Astrocyte (in vitro differentiated cells and primary cell): ENCODE measurements around the gene PRKCB.
"Not testable (repeated sequence)": the region's sequence is repeated elsewhere in the genome, so short reads cannot be mapped to it uniquely, and the experiment has no call there.

Source experiments
- EZH2 ChIP-seq: IDR thresholded peaks from 2 replicates; pipeline ENCODE4 v1.6.1; 2012; ENCODE audit warnings: mild to moderate bottlenecking, low read length, inconsistent platforms; ENCODE audit not compliant: insufficient read depth
- TF ChIP-seq, protein P1 (sequence below): IDR thresholded peaks from 2 replicates; pipeline ENCODE4 v1.5.1; 2011; ENCODE audit warnings: low read depth, mild to moderate bottlenecking, inconsistent platforms, low read length, moderate library complexity; ENCODE audit not compliant: insufficient read depth

DNA sequence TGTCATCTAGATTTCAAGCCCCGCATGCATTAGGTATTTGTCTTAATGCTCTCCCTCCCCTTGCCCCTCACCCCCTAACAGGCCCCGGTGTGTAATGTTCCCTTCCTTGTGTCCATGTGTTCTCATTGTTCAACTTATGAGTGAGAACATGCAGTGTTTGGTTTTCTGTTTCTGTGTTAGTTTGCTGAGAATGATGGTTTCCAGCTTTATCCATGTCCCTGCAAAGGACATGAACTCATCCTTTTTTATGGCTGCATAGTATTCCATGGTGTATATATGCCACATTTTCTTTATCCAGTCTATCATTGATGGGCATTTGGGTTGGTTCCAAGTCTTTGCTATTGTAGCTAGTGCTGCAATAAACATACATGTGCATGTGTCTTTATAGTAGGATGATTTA, 269.7 kb downstream of the PRKCB start:
- TF ChIP-seq, protein P1, sequence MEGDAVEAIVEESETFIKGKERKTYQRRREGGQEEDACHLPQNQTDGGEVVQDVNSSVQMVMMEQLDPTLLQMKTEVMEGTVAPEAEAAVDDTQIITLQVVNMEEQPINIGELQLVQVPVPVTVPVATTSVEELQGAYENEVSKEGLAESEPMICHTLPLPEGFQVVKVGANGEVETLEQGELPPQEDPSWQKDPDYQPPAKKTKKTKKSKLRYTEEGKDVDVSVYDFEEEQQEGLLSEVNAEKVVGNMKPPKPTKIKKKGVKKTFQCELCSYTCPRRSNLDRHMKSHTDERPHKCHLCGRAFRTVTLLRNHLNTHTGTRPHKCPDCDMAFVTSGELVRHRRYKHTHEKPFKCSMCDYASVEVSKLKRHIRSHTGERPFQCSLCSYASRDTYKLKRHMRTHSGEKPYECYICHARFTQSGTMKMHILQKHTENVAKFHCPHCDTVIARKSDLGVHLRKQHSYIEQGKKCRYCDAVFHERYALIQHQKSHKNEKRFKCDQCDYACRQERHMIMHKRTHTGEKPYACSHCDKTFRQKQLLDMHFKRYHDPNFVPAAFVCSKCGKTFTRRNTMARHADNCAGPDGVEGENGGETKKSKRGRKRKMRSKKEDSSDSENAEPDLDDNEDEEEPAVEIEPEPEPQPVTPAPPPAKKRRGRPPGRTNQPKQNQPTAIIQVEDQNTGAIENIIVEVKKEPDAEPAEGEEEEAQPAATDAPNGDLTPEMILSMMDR = not testable (repeated sequence)
- not testable (repeated sequence) for TF ChIP-seq EZH2
